CD4-positive, alpha-beta T cell treated with Interleukin-4 for 1 hour (primary cell): ENCODE measurements around the gene SLC52A1.
A peak's percentile ranks its signal among the peaks of the same experiment; 100 is the strongest.
"Not testable (repeated sequence)": the region's sequence is repeated elsewhere in the genome, so short reads cannot be mapped to it uniquely, and the experiment has no call there.

ENCODE experiments used
- DNase-seq, 2 donors: peaks; one replicate each; pipeline ENCODE4 v3.0.0-alpha.2; 2020 to 2022

SLC52A1 gene

GRCh38 chr17:5030168-5030567, 5.1 kb downstream of the SLC52A1 start:
- not testable (repeated sequence) for DNase-seq

- DNase-seq = no peak
Measured at GRCh38 chr17:5027916-5028315, 7.3 kb downstream of the SLC52A1 start.

DNA sequence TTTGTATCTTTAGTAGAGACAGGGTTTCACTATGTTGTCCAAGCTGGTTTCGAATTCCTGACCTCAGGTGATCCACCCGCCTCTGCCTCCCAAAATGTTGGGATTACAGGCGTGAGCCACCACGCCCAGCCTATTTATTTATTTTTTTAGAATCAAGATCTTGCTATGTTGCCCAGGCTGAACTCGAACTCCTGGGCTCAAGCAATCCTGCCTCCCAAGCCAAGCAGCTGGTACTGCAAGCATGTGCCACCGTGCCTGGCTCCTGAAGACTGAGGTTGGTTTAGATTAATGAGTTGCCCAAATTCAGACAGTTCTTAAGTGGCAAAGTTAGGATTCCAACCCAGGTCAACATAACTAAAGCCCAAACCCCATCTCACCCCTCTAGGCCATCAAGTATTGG, 7.9 kb downstream of the SLC52A1 start:
- no peak for DNase-seq

DNA sequence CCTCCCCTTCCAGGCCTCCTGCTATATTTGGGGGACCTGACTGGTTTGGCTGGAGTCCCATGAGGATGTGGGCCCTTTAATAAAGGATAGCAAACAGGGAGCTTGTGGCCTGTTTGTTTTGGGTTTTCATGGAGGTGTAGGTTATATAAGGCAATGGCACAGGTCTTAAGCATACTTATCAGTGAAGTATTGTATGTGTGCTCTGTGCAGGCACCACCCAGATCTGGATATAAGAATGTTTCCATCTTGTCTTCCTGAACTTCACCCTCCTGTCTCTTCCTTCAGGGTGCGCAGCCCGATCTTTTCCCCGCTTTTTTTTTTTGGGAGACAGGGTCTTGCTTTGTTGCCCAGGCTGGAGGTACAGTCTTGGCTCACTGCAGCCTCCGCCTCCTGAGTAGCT, 10.6 kb downstream of the SLC52A1 start:
- DNase-seq = no peak

- no peak for DNase-seq
Measured at GRCh38 chr17:5023588-5024147, 11.6 kb downstream of the SLC52A1 start.

GRCh38 chr17:5022171-5022711, 13.0 kb downstream of the SLC52A1 start:
- no peak for DNase-seq

- DNase-seq = no peak
Measured at GRCh38 chr17:5020502-5021023, 14.7 kb downstream of the SLC52A1 start.

- peak; percentile 41 to 43 for DNase-seq
Measured at GRCh38 chr17:5019475-5019956, 15.7 kb downstream of the SLC52A1 start.

- no peak for DNase-seq
Measured at GRCh38 chr17:5014357-5014756, 20.9 kb downstream of the SLC52A1 start.

DNA sequence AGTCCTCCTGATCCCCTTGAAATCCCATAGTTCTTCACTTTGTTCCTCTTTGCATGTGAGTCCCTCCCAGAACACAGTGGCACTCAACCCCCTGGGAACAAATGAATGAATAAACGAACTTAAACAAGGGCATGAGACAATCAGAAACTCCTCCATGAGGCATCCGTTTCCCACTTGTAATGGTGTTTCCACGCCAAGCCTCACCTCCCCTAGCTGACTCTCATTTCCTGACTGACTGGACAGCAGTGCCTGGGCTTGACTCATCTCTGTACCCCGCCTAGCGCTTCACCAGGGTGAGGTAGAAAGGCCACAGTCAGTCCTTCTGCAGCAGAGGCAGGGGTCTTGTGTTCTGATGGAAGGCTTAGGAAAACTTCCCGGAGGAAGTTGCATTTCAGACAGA, 23.3 kb downstream of the SLC52A1 start:
- DNase-seq = no peak

DNA sequence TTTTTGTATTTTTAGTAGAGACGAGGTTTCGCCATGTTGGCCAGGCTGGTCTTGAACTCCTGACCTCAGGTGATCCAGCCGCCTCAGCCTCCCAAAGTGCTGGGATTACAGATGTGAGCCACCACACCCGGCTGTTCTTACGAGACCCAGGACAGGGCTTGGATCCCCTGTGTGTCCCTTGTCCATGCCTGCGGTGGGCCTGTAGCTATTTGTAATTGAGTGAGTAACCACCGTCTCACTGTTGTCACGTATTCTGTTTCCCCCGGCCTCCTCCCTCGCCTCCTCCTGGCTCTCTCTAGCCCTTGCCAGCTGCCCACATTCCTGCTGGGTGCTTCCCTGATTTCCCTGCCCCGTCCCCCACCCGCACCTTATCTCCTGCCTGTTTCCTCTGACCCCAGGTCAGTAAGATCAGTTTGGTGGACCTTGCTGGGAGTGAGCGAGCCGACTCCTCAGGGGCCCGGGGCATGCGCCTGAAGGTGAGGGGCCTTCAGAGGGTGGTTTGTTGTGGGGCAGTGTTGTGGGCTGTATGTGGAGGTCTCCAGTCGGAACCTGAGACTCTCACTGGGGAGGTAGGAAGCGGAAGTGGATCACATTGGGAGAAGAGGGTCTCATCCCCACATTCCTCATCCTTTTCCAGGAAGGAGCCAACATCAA, 31.9 kb downstream of the SLC52A1 start:
- DNase-seq = no peak

- no peak for DNase-seq
Measured at GRCh38 chr17:5002121-5002788, 33.0 kb downstream of the SLC52A1 start.

GRCh38 chr17:5000237-5000639, 35.0 kb downstream of the SLC52A1 start:
- DNase-seq = no peak

- DNase-seq = no peak
Measured at GRCh38 chr17:4999430-5000093, 35.7 kb downstream of the SLC52A1 start.

- no peak for DNase-seq
Measured at GRCh38 chr17:4998732-4999429, 36.3 kb downstream of the SLC52A1 start.

DNA sequence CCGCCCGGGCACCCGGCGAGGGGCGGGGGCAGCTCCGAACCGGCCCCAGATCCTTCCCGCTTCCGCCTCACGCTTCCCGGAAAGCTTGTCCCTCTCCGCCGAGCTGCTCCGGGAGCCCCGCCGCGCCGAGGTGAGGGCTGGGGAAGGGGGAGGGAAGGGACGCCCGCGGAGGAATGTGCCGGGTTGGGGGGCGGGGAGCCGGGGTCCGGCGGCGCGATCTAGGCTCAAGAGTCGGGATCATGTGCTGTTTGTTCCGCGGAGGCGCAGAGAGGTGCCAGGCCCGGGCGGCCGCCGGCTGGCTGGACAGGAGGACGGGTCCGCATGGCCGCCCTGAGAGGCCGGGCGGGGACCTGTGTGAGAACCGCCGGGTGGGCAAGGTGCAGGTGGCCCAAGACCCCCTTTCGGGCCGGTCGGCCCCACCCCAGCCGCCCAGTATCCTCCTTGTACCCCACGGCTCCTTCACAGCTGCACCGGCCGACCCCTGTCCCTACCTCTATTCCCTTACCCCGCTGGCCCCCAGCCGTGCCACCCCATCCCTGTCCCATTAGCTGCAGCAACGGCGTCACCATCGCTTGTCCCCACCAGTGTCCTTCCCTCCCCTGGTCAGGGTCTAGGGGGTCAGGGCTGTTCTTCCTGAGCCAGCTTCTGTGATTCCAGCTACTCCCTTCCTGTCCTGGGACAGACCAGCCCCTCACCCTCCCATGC, 37.0 kb downstream of the SLC52A1 start:
- no peak for DNase-seq

GRCh38 chr17:4997302-4998026, 37.8 kb downstream of the SLC52A1 start, which contains the start of the genes INCA1 and KIF1C:
Gene INCA1, minus strand, starts transcription at chr17:4997522. Its CDS starts 3,085 bp downstream, at chr17:4994437.
Gene KIF1C, plus strand, starts transcription at chr17:4997950. Its CDS starts 2,297 bp downstream, at chr17:5000247.
- DNase-seq = peak; percentile 90 to 91

- DNase-seq = no peak
Measured at GRCh38 chr17:4994081-4994595, 41.1 kb downstream of the SLC52A1 start.

GRCh38 chr17:4987767-4988567, 47.3 kb downstream of the SLC52A1 start:
- DNase-seq = no peak
